Activated CD8-positive, alpha-beta memory T cell treated with anti-CD3 and anti-CD28 coated beads, Interleukin-2, amount 50 U/mL, for 24 hours (primary cell): ENCODE measurements around the gene SIX5.
A peak's percentile ranks its signal among the peaks of the same experiment; 100 is the strongest.
"Not testable (repeated sequence)": the region's sequence is repeated elsewhere in the genome, so short reads cannot be mapped to it uniquely, and the experiment has no call there.

Source experiments
- DNase-seq: peaks from one replicate; pipeline ENCODE4 v3.0.0-alpha.2; 2020; ENCODE audit errors: extremely low read depth

SIX5 gene

GRCh38 chr19:45768984-45769782, at the start of gene SIX5:
Gene SIX5 (minus strand): TSS chr19:45769252. CDS start chr19:45768844, 408 bp downstream.
- peak; percentile 83 for DNase-seq

- DNase-seq, result no peak
These were observed 48.8 kb upstream of the SIX5 start for GRCh38 chr19:45817725-45818301.

- DNase-seq, result peak; percentile 93
These were observed 48.1 kb upstream of the SIX5 start for GRCh38 chr19:45817010-45817724.

- DNase-seq, result no peak
These were observed 47.4 kb upstream of the SIX5 start for GRCh38 chr19:45816236-45817009.

- no peak for DNase-seq
These were observed 46.6 kb upstream of the SIX5 start for GRCh38 chr19:45815481-45816216.

- DNase-seq, result no peak
These were observed 45.9 kb upstream of the SIX5 start, which contains the start of gene RSPH6A for GRCh38 chr19:45814851-45815480. Gene RSPH6A (minus strand): TSS chr19:45815308. CDS start chr19:45815176, 132 bp downstream.

- no peak for DNase-seq
These were observed 45.2 kb upstream of the SIX5 start for GRCh38 chr19:45814166-45814780.

- no peak for DNase-seq
These were observed 43.2 kb upstream of the SIX5 start for GRCh38 chr19:45812297-45812696.

GRCh38 chr19:45809643-45810159, 40.6 kb upstream of the SIX5 start:
- no peak for DNase-seq

- no peak for DNase-seq
These were observed 36.7 kb upstream of the SIX5 start for GRCh38 chr19:45805719-45806118.

GRCh38 chr19:45804959-45805230, 35.8 kb upstream of the SIX5 start:
- no peak for DNase-seq

- DNase-seq, result no peak
These were observed 35.3 kb upstream of the SIX5 start for GRCh38 chr19:45804140-45804958.

GRCh38 chr19:45801603-45802175, 32.6 kb upstream of the SIX5 start:
- DNase-seq, result no peak

- no peak for DNase-seq
These were observed 31.1 kb upstream of the SIX5 start for GRCh38 chr19:45800070-45800553.

- DNase-seq, result not testable (repeated sequence)
These were observed 30.5 kb upstream of the SIX5 start for GRCh38 chr19:45799541-45799940.

GRCh38 chr19:45798995-45799517, 30.0 kb upstream of the SIX5 start:
- DNase-seq, result no peak

GRCh38 chr19:45794627-45795026, 25.6 kb upstream of the SIX5 start:
- no peak for DNase-seq

- DNase-seq, result no peak
These were observed 24.8 kb upstream of the SIX5 start for GRCh38 chr19:45793876-45794275.

GRCh38 chr19:45793178-45793564, 24.1 kb upstream of the SIX5 start:
- DNase-seq, result no peak
